Breast epithelium (tissue), 3 donors: ENCODE results near the gene PALM3.

ENCODE experiments used
- POLR2AphosphoS5 ChIP-seq, 3 donors: sonication (generic); formaldehyde crosslinking; IDR thresholded peaks; one replicate each; pipeline ENCODE4 v1.6.1; 2017; ENCODE audit warnings: antibody characterized with exemption in 3 of 3
- TF ChIP-seq, protein P1 (sequence below), 3 donors: fragments of 450-650 bp; IDR thresholded peaks; one replicate each; pipeline ENCODE4 v1.5.1; 2016 to 2017; ENCODE audit warnings: antibody characterized with exemption in 3 of 3, mild to moderate bottlenecking in 3 of 3, moderate library complexity in 3 of 3

GRCh38 chr19:14055396-14055795, 6.5 kb downstream of the PALM3 start:
- no peak for TF ChIP-seq POLR2AphosphoS5 (IDR thresholded peaks at IDR 0.05)
- TF ChIP-seq, protein P1, sequence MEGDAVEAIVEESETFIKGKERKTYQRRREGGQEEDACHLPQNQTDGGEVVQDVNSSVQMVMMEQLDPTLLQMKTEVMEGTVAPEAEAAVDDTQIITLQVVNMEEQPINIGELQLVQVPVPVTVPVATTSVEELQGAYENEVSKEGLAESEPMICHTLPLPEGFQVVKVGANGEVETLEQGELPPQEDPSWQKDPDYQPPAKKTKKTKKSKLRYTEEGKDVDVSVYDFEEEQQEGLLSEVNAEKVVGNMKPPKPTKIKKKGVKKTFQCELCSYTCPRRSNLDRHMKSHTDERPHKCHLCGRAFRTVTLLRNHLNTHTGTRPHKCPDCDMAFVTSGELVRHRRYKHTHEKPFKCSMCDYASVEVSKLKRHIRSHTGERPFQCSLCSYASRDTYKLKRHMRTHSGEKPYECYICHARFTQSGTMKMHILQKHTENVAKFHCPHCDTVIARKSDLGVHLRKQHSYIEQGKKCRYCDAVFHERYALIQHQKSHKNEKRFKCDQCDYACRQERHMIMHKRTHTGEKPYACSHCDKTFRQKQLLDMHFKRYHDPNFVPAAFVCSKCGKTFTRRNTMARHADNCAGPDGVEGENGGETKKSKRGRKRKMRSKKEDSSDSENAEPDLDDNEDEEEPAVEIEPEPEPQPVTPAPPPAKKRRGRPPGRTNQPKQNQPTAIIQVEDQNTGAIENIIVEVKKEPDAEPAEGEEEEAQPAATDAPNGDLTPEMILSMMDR (IDR thresholded peaks at IDR 0.05), result no peak
